Pulmonary artery endothelial cell (primary cell): ENCODE data around the gene SP6. TPM values are rescaled to one million over a fixed set of nuclear protein-coding genes. Genes with fewer than 3 reads are reported as not detected.

Experiments
- DNase-seq: peaks from one replicate; pipeline ENCODE4 v3.0.0-alpha.2; 2011; ENCODE audit warnings: low read depth, low spot score
- total RNA-seq: library from RNA; depleted of rRNA; stranded (reverse); fragments of >200 nt; gene quantifications from 2 replicates; pipeline ENCODE4 v1.2.3, GENCODE V29; 2014

Gene SP6
- total RNA-seq, 1 donor from 2014 or later, result 1.3 TPM

GRCh38 chr17:47879776-47880454, 29.0 kb upstream of the SP6 start:
- no peak for DNase-seq

GRCh38 chr17:47879028-47879585, 28.1 kb upstream of the SP6 start:
- no peak for DNase-seq

GRCh38 chr17:47878203-47879027, 27.5 kb upstream of the SP6 start:
- DNase-seq, result no peak

- DNase-seq, result no peak
These were observed 26.5 kb upstream of the SP6 start for GRCh38 chr17:47877368-47878034.

GRCh38 chr17:47875011-47875985, 24.3 kb upstream of the SP6 start:
- DNase-seq, result no peak

- DNase-seq, result no peak
These were observed 22.5 kb upstream of the SP6 start for GRCh38 chr17:47873200-47874090.

- no peak for DNase-seq
These were observed 21.7 kb upstream of the SP6 start for GRCh38 chr17:47872651-47873161.

DNA sequence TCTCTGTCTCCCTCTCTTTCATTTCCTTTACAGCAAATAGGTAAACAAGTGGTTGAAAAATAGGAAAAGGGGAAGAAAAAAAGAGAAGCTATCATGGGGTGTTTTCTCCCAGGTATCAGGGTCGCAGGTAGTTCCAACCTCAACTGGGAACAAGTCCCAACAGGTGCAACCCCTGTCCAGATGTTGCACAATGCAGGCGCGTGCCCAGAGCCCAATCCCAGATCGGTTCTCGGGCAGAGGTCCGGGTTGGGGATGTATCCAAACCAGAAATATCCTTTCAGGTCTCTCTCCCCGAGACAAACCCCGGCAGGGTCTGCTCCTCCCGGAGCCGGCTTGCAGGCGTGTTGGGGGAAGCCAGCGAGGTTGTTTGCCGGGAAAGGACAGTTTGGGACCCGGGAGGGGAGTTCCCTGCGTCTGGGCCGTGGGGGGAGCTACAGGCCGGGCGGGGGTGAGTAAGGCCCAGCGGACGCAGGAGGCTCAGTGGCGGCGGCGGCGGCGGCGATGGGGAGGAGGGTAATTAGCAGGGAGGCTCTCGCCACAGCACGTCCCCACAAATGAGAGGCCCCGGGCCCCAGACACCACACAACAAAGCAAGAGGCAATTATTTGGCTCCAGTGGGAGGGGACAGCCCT, 21.2 kb upstream of the SP6 start:
- DNase-seq, result no peak

GRCh38 chr17:47871048-47871447, 20.1 kb upstream of the SP6 start:
- no peak for DNase-seq

DNA sequence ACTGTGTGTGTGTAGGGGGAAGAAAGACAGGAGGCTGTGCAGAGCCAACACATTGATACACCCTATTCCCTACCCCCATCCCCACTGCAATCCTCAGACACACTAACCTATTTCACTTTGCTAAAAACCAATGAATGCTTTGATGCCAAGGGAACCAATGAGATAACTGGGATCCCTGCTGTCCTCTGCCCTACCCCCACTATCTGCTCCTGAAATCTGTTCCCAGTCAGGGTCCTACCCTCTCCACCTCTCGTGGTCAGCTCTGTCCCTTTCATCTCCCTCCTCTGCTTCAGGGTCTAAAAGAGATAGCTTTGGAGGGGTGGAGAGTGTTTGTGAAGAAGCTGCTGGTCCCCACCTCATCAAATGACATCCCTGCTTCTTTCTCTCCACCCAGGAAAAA, 19.1 kb upstream of the SP6 start:
- DNase-seq, result no peak

DNA sequence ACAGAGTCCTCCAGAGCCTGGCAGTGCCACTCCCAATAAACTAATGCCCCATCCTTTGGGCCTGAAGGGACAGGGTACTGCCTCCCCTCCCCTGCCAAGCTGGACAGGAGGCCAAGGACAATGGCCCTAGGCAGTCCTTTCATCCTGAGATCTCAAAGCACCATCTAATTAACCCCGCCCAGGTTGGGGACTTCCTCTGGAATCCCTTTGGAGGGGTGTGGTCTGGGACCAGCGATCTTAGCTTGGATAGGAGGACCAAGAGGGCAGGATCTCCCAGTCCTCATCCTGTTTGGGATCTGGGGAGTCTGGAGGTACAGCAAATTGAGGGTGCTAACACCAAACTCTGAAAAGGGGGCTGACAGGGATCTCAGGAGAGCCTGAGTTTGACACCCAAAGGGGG, 18.2 kb upstream of the SP6 start:
- no peak for DNase-seq

- DNase-seq, result no peak
These were observed 17.0 kb upstream of the SP6 start for GRCh38 chr17:47867813-47868533.

DNA sequence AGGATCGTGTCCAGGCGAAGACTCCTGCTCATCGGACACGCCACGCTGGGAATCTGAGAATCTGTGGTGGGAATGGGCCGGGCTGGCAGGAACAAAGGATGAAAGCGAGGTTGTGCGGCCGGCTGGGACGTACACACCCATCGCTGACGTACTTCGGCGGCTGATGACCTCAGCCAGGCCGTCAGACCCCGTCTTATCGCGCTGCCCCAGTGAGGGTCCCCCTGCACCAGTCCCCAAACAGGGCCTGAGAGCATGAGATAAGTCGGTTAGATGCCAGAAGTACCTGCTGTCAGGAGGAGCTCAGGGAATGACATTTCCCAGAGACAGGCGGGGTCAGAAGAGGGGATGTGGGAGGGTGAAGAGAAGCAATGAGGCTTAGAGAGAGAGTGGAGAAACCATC, 16.0 kb upstream of the SP6 start:
- DNase-seq, result no peak

GRCh38 chr17:47864791-47865216, 13.8 kb upstream of the SP6 start:
- DNase-seq, result no peak

GRCh38 chr17:47862621-47863440, 11.9 kb upstream of the SP6 start:
- no peak for DNase-seq

DNA sequence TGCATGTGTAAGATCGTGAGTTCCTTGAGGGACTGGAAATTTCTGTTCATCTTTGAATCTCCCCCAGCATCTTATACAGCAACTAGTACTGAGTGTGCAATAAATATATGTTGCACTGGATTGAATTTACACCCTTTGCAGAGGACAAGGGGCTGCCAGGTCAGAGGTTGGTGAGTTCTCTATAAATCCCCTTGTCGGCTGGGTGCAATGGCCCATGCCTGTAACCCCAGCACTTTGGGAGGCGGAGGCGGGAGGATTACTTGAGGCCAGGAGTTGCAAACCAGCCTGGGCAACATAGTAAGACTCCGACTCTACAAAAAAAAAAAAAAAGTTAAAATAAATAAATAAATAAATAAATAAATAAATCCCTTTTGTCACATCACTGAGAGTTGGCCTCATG, 9.4 kb upstream of the SP6 start:
- no peak for DNase-seq
